NCI-H2171 (cell line): ENCODE data around the gene NKTR.

Source experiments
- DNase-seq: peaks from one replicate; lab custom pipeline; 2025; lab: John Stamatoyannopoulos, UW

The NKTR gene

DNA sequence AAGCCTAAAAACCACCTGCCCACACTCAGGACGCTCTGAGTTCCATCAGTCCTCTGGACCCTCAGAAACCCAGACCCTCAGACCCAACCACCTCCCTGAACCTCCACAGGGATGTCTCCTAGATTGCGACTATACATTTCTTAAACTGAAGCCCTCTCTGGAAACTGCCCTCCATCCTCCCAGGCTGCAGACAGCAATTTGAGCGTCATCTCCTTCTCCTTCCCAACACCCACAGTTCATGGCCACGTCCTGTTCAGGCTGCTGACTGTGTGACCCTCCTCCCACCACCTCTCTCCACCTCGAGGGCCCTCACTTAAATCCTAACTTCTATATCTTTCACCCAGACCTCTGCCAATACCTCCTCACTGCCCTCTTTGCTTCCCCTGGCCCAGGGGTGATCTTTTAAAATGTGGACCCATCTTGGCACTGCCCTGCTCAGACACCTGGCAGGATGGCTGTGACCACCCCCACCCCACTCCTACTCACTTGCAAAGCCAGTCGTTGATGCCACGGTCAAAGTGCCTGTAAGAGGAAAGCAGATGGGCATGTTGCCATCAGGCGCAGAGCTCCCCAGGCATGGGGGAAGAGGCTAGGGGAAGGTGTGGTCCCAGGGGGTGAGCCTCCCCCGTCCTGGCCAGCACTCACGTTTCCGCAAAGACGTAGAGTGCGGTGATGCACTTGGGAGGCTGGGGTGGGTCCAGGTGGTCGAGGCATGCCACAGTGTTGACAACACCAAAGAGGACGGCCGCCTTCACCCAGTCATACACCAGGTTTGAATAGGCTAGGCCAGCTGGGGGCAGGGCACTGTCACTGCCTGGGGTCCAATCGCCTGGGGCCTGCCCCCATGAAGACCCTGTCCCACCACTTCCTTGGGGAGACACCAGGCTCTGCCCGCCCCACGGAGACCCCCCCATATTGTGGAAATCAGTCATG is 96.1 kb downstream of the NKTR start:
- DNase-seq: no peak

DNA sequence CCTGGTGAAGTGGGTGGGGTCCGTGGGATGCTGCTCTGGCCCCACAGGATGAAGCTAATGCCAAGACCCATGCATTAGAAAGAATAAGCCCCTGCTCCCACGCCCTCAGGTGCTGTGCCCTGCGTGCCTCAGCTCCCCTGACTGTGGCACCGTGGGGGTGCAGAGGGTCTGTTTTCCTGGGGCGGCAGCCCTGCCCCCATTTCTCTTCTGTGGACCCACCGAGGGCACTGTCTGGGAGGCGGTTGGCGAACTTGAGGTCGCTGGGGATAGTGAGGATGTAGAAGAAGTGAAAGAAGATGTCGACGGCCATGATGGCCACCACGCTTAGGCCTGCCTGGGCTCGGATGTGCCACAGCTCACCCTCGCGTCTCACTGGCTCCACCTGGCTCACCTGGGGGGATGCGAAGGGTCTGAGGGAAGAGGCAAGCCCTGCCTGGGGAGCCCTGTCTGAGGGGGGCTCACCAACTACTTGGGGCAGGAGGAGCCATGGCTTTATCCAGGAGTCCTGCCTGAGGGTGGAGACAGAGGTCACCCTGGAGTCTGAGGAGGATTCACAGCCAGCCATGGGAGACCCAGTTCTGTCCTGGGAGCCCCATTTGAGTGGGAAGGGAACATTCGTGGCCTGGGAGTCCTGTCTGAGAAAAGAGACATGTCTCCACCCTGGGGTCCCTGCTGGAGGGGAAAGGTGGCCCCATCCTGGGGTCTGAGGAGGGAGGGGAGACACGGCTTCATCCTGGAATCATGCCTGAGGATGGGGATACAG is 97.0 kb downstream of the NKTR start:
- no peak for DNase-seq
